Bronchial epithelial cell (primary cell): ENCODE results near the gene DHX9. TPM values are rescaled to one million over a fixed set of nuclear protein-coding genes. Genes with fewer than 3 reads are reported as not detected.

Source experiments
- DNase-seq: peaks from one replicate; pipeline ENCODE4 v3.0.0-alpha.2; 2010; ENCODE audit warnings: low read depth
- FAIRE-seq: peaks from 2 replicates; lab custom pipeline; 2011; peaks lifted over from hg19 to GRCh38; lab: Jason Lieb, UNC
- H3K27me3 ChIP-seq: 2 replicates; pipeline ENCODE4 v1.5.1; 2011; ENCODE audit warnings: low read length; ENCODE audit not compliant: control insufficient read depth, insufficient read depth
- H3K36me3 ChIP-seq: 2 replicates; pipeline ENCODE4 v1.5.1; 2011; ENCODE audit warnings: low read length; ENCODE audit not compliant: control insufficient read depth, insufficient read depth
- H3K4me3 ChIP-seq: 2 replicates; pipeline ENCODE4 v1.5.1; 2011; ENCODE audit warnings: mild to moderate bottlenecking, low read depth, low read length, control low read depth
- CTCF ChIP-seq: IDR thresholded peaks from 2 replicates; pipeline ENCODE4 v1.5.1; 2011; ENCODE audit warnings: mild to moderate bottlenecking, moderate library complexity, low read length, control low read depth, inconsistent platforms; ENCODE audit not compliant: insufficient read depth, severe bottlenecking
- total RNA-seq: library from RNA; depleted of rRNA; stranded (reverse); fragments of >200 nt; gene quantifications from 2 replicates; pipeline ENCODE4 v1.2.1, GENCODE V29; 2014

The DHX9 gene
- total RNA-seq, 1 donor from 2014 or later, result 96.9 TPM

- Histone ChIP-seq H3K27me3 (no peaks in the 10 kb centered on the region), H3K36me3 (no peaks in the 10 kb centered on the region), H3K4me3 (no peak overlapping the region)
- DNase-seq, result no peak
- TF ChIP-seq CTCF, result no peak
- FAIRE-seq, result no peak
These were observed 74.3 kb downstream of the DHX9 start for GRCh38 chr1:182913401-182913800.

GRCh38 chr1:182917378-182917777, 78.2 kb downstream of the DHX9 start:
- no peak overlapping the region for H3K4me3 ChIP-seq
- peaks cover 1% of the 10 kb centered on the region for H3K27me3 ChIP-seq
- FAIRE-seq (no peak), DNase-seq (no peak)
- H3K36me3 ChIP-seq, result no peaks in the 10 kb centered on the region
- TF ChIP-seq CTCF, result no peak

- TF ChIP-seq CTCF, result no peak
- Histone ChIP-seq H3K4me3 (no peak overlapping the region), H3K36me3 (no peaks in the 10 kb centered on the region), H3K27me3 (peaks cover 1% of the 10 kb centered on the region)
- no peak for FAIRE-seq
- no peak for DNase-seq
These were observed 86.5 kb downstream of the DHX9 start for GRCh38 chr1:182925661-182926060.

- TF ChIP-seq CTCF, result no peak
- no peak for DNase-seq
- H3K36me3 ChIP-seq, result no peaks in the 10 kb centered on the region
- FAIRE-seq, result no peak
- H3K27me3 ChIP-seq, result no peaks in the 10 kb centered on the region
- no peak overlapping the region for H3K4me3 ChIP-seq
These were observed 88.7 kb downstream of the DHX9 start for GRCh38 chr1:182927693-182928433.

GRCh38 chr1:182930985-182931384, 91.8 kb downstream of the DHX9 start:
- Histone ChIP-seq H3K36me3 (no peaks in the 10 kb centered on the region), H3K4me3 (no peak overlapping the region), H3K27me3 (no peaks in the 10 kb centered on the region)
- DNase-seq (no peak), FAIRE-seq (no peak)
- no peak for TF ChIP-seq CTCF

- no peak for FAIRE-seq
- no peak for TF ChIP-seq CTCF
- DNase-seq, result no peak
- no peaks in the 10 kb centered on the region for H3K36me3 ChIP-seq
- H3K4me3 ChIP-seq, result no peak overlapping the region
- H3K27me3 ChIP-seq, result no peaks in the 10 kb centered on the region
These were observed 96.6 kb downstream of the DHX9 start for GRCh38 chr1:182935716-182936115.
